ENCODE measurements around the gene MBOAT1.
"Not testable (repeated sequence)": the region's sequence is repeated elsewhere in the genome, so short reads cannot be mapped to it uniquely, and the experiment has no call there.

Gene MBOAT1

GRCh38 chr6:20212392-20213111 lies at the start of gene MBOAT1:
Gene MBOAT1, minus strand, starts transcription at chr6:20212469. Its CDS starts 235 bp downstream, at chr6:20212234.
- peak; percentile 77 for DNase-seq

GRCh38 chr6:20261685-20262084 lies 49.4 kb upstream of the MBOAT1 start:
- no peak for DNase-seq

GRCh38 chr6:20260360-20260759 lies 48.1 kb upstream of the MBOAT1 start:
- no peak for DNase-seq

GRCh38 chr6:20259316-20260049 lies 47.2 kb upstream of the MBOAT1 start:
- DNase-seq, result no peak

- DNase-seq, result no peak
Observed at GRCh38 chr6:20255428-20255827, 43.2 kb upstream of the MBOAT1 start.

- no peak for DNase-seq
Observed at GRCh38 chr6:20254295-20254694, 42.0 kb upstream of the MBOAT1 start.

GRCh38 chr6:20253021-20253420 lies 40.8 kb upstream of the MBOAT1 start:
- DNase-seq, result no peak

GRCh38 chr6:20252311-20252710 lies 40.0 kb upstream of the MBOAT1 start:
- no peak for DNase-seq

GRCh38 chr6:20251525-20251924 lies 39.3 kb upstream of the MBOAT1 start:
- no peak for DNase-seq

GRCh38 chr6:20246125-20246524 lies 33.9 kb upstream of the MBOAT1 start:
- no peak for DNase-seq

GRCh38 chr6:20244807-20245681 lies 32.8 kb upstream of the MBOAT1 start:
- DNase-seq, result not testable (repeated sequence)

GRCh38 chr6:20243288-20243687 lies 31.0 kb upstream of the MBOAT1 start:
- no peak for DNase-seq

- DNase-seq, result no peak
Observed at GRCh38 chr6:20242397-20242796, 30.1 kb upstream of the MBOAT1 start.

- DNase-seq, result no peak
Observed at GRCh38 chr6:20241102-20241501, 28.8 kb upstream of the MBOAT1 start.

GRCh38 chr6:20238688-20239587 lies 26.7 kb upstream of the MBOAT1 start:
- no peak for DNase-seq

GRCh38 chr6:20237677-20238460 lies 25.6 kb upstream of the MBOAT1 start:
- DNase-seq, result no peak

GRCh38 chr6:20236909-20237600 lies 24.8 kb upstream of the MBOAT1 start:
- DNase-seq, result no peak

GRCh38 chr6:20236344-20236743 lies 24.1 kb upstream of the MBOAT1 start:
- DNase-seq, result no peak

- no peak for DNase-seq
Observed at GRCh38 chr6:20235041-20235440, 22.8 kb upstream of the MBOAT1 start.

- no peak for DNase-seq
Observed at GRCh38 chr6:20234136-20234535, 21.9 kb upstream of the MBOAT1 start.
